ENCODE results near the gene LCE5A.
"Not testable (repeated sequence)": the region's sequence is repeated elsewhere in the genome, so short reads cannot be mapped to it uniquely, and the experiment has no call there.

LCE5A gene

DNA sequence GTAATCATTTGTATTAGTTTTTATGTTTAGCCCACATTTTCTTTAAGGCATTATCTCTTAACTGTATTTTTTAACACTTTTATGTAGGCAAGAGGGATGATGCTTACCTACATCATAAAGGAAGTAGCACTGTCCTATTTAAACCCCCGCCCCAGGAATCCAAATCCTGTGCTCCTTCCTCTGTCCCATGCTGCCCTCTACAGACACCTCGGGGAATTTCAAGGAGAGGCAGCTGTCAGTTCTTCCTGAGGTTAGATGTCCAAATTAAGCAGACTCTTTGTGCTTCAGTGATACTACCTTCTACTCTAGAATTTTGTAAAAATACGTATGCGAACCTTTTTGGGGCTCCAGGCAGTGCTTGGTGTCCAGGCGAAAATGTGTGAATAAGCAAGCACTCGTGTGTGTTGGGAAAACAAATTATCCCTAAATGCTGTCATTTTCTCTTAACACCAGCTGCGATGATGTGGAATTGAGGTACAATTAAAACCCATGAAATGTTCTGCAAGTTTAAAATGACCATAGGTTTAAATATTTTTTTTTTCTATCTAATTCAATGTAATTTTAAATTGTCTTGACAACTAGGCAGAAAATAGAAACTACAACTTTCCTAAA, 22.8 kb downstream of the LCE5A start:
- no peak overlapping the region for H3K4me3 ChIP-seq (ENCODE audit: low read depth, low read length)
- in situ Hi-C loops (cut with HindIII; ENCODE audit: low sequenced_read_pairs): no loop called here
- TF ChIP-seq CTCF (IDR thresholded peaks at IDR 0.05; ENCODE audit: low read depth, low read length, missing control alignments): peak; percentile 38
- no peak for DNase-seq (ENCODE audit: low read depth)

- no peak for TF ChIP-seq CTCF (IDR thresholded peaks at IDR 0.05; ENCODE audit: low read depth, low read length, missing control alignments)
- H3K4me3 ChIP-seq (ENCODE audit: low read depth, low read length): no peak overlapping the region
- no peak for DNase-seq (ENCODE audit: low read depth)
- in situ Hi-C loops (cut with HindIII; ENCODE audit: low sequenced_read_pairs): no loop called here
Measured at GRCh38 chr1:152535774-152536173, 25.2 kb downstream of the LCE5A start.

- H3K4me3 ChIP-seq (ENCODE audit: low read depth, low read length): no peak overlapping the region
- no peak for TF ChIP-seq CTCF (IDR thresholded peaks at IDR 0.05; ENCODE audit: low read depth, low read length, missing control alignments)
- in situ Hi-C loops (cut with HindIII; ENCODE audit: low sequenced_read_pairs): no loop called here
- DNase-seq (ENCODE audit: low read depth): no peak
Measured at GRCh38 chr1:152537496-152537895, 26.9 kb downstream of the LCE5A start.

- TF ChIP-seq CTCF (IDR thresholded peaks at IDR 0.05; ENCODE audit: low read depth, low read length, missing control alignments): no peak
- in situ Hi-C loops (cut with HindIII; ENCODE audit: low sequenced_read_pairs): no loop called here
- no peak overlapping the region for H3K4me3 ChIP-seq (ENCODE audit: low read depth, low read length)
- no peak for DNase-seq (ENCODE audit: low read depth)
Measured at GRCh38 chr1:152539901-152540300, 29.3 kb downstream of the LCE5A start.

- no peak for TF ChIP-seq CTCF (IDR thresholded peaks at IDR 0.05; ENCODE audit: low read depth, low read length, missing control alignments)
- in situ Hi-C loops (cut with HindIII; ENCODE audit: low sequenced_read_pairs): no loop called here
- no peak for DNase-seq (ENCODE audit: low read depth)
- H3K4me3 ChIP-seq (ENCODE audit: low read depth, low read length): no peak overlapping the region
Measured at GRCh38 chr1:152543820-152544219, 33.2 kb downstream of the LCE5A start.

GRCh38 chr1:152546704-152547103, 36.1 kb downstream of the LCE5A start:
- no peak for DNase-seq (ENCODE audit: low read depth)
- no peak overlapping the region for H3K4me3 ChIP-seq (ENCODE audit: low read depth, low read length)
- in situ Hi-C loops (cut with HindIII; ENCODE audit: low sequenced_read_pairs): no loop called here
- no peak for TF ChIP-seq CTCF (IDR thresholded peaks at IDR 0.05; ENCODE audit: low read depth, low read length, missing control alignments)

DNA sequence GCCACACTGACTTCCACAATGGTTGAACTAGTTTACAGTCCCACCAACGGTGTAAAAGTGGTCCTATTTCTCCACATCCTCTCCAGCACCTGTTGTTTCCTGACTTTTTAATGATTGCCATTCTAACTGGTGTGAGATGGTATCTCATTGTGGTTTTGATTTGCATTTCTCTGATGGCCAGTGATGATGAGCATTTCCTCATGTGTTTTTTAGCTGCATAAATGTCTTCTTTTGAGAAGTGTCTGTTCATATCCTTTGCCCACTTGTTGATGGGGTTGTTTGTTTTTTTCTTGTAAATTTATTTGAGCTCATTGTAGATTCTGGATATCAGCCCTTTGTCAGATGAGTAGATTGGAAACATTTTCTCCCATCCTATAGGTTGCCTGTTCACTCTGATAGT, 37.8 kb downstream of the LCE5A start:
- H3K4me3 ChIP-seq (ENCODE audit: low read depth, low read length); in situ Hi-C loops (cut with HindIII; ENCODE audit: low sequenced_read_pairs); DNase-seq (ENCODE audit: low read depth): not testable (repeated sequence)

Measured in astrocyte of the cerebellum (primary cell).